ENCODE results near the gene NECAP2.

- TF ChIP-seq CTCF (IDR thresholded peaks at IDR 0.05) = no peak
- TF ChIP-seq POLR2A (IDR thresholded peaks at IDR 0.05) = no peak
Measured at GRCh38 chr1:16464917-16465625, 24.5 kb downstream of the NECAP2 start.
